ENCODE data around the gene SGTA.

The SGTA gene

GRCh38 chr19:2775556-2776430 lies 7.3 kb downstream of the SGTA start:
- Histone ChIP-seq H3K9ac (ENCODE audit: low read depth, low read length) (no peak overlapping the region), H3K27ac (ENCODE audit: low read depth, low read length) (no peak overlapping the region), H3K4me3 (ENCODE audit: low read depth, low read length) (no peak overlapping the region)

GRCh38 chr19:2774953-2775555 lies 8.0 kb downstream of the SGTA start:
- H3K4me1 ChIP-seq (ENCODE audit: control insufficient read depth, insufficient read depth, low read length): no peaks in the 10 kb centered on the region
- H3K4me3 ChIP-seq (ENCODE audit: low read depth, low read length): no peak overlapping the region
- H3K36me3 ChIP-seq (ENCODE audit: control insufficient read depth, insufficient read depth, low read length): peaks cover 18% of the 10 kb centered on the region
- no peaks in the 10 kb centered on the region for H3K27me3 ChIP-seq (ENCODE audit: control insufficient read depth, insufficient read depth, low read length)
- H3K9ac ChIP-seq (ENCODE audit: low read depth, low read length): no peak overlapping the region
- no peak overlapping the region for H3K27ac ChIP-seq (ENCODE audit: low read depth, low read length)
- no peaks in the 10 kb centered on the region for H3K9me3 ChIP-seq (ENCODE audit: control insufficient read depth, insufficient read depth, low read length)

More at GRCh38 chr19:2775556-2776430, 7.3 kb downstream of the SGTA start:
- Histone ChIP-seq H3K4me1 (ENCODE audit: control insufficient read depth, insufficient read depth, low read length) (no peaks in the 10 kb centered on the region), H3K9me3 (ENCODE audit: control insufficient read depth, insufficient read depth, low read length) (no peaks in the 10 kb centered on the region), H3K36me3 (ENCODE audit: control insufficient read depth, insufficient read depth, low read length) (peaks cover 12% of the 10 kb centered on the region), H3K27me3 (ENCODE audit: control insufficient read depth, insufficient read depth, low read length) (no peaks in the 10 kb centered on the region)

GRCh38 chr19:2774083-2774679 lies 8.9 kb downstream of the SGTA start:
- H3K36me3 ChIP-seq (ENCODE audit: control insufficient read depth, insufficient read depth, low read length): peaks cover 19% of the 10 kb centered on the region
- no peak overlapping the region for H3K9ac ChIP-seq (ENCODE audit: low read depth, low read length)
- H3K27me3 ChIP-seq (ENCODE audit: control insufficient read depth, insufficient read depth, low read length): no peaks in the 10 kb centered on the region
- H3K4me1 ChIP-seq (ENCODE audit: control insufficient read depth, insufficient read depth, low read length): no peaks in the 10 kb centered on the region
- no peak overlapping the region for H3K27ac ChIP-seq (ENCODE audit: low read depth, low read length)
- H3K9me3 ChIP-seq (ENCODE audit: control insufficient read depth, insufficient read depth, low read length): no peaks in the 10 kb centered on the region
- no peak overlapping the region for H3K4me3 ChIP-seq (ENCODE audit: low read depth, low read length)

GRCh38 chr19:2771786-2772674 lies 11.0 kb downstream of the SGTA start:
- no peak overlapping the region for H3K9ac ChIP-seq (ENCODE audit: low read depth, low read length)
- H3K4me1 ChIP-seq (ENCODE audit: control insufficient read depth, insufficient read depth, low read length): no peaks in the 10 kb centered on the region
- H3K27ac ChIP-seq (ENCODE audit: low read depth, low read length): no peak overlapping the region
- H3K4me3 ChIP-seq (ENCODE audit: low read depth, low read length): no peak overlapping the region
- H3K9me3 ChIP-seq (ENCODE audit: control insufficient read depth, insufficient read depth, low read length): no peaks in the 10 kb centered on the region
- H3K27me3 ChIP-seq (ENCODE audit: control insufficient read depth, insufficient read depth, low read length): no peaks in the 10 kb centered on the region
- H3K36me3 ChIP-seq (ENCODE audit: control insufficient read depth, insufficient read depth, low read length): peaks cover 32% of the 10 kb centered on the region

- Histone ChIP-seq H3K4me3 (ENCODE audit: low read depth, low read length) (no peak overlapping the region), H3K9ac (ENCODE audit: low read depth, low read length) (no peak overlapping the region), H3K27ac (ENCODE audit: low read depth, low read length) (no peak overlapping the region), H3K4me1 (ENCODE audit: control insufficient read depth, insufficient read depth, low read length) (no peaks in the 10 kb centered on the region), H3K27me3 (ENCODE audit: control insufficient read depth, insufficient read depth, low read length) (no peaks in the 10 kb centered on the region), H3K9me3 (ENCODE audit: control insufficient read depth, insufficient read depth, low read length) (no peaks in the 10 kb centered on the region), H3K36me3 (ENCODE audit: control insufficient read depth, insufficient read depth, low read length) (peaks cover 46% of the 10 kb centered on the region)
These were observed 12.7 kb downstream of the SGTA start for GRCh38 chr19:2770055-2771013.

GRCh38 chr19:2769218-2769617 lies 13.9 kb downstream of the SGTA start:
- Histone ChIP-seq H3K36me3 (ENCODE audit: control insufficient read depth, insufficient read depth, low read length) (peaks cover 57% of the 10 kb centered on the region), H3K27ac (ENCODE audit: low read depth, low read length) (no peak overlapping the region), H3K4me1 (ENCODE audit: control insufficient read depth, insufficient read depth, low read length) (no peaks in the 10 kb centered on the region), H3K9ac (ENCODE audit: low read depth, low read length) (no peak overlapping the region), H3K27me3 (ENCODE audit: control insufficient read depth, insufficient read depth, low read length) (no peaks in the 10 kb centered on the region), H3K4me3 (ENCODE audit: low read depth, low read length) (no peak overlapping the region), H3K9me3 (ENCODE audit: control insufficient read depth, insufficient read depth, low read length) (no peaks in the 10 kb centered on the region)

- H3K27me3 ChIP-seq (ENCODE audit: control insufficient read depth, insufficient read depth, low read length): no peaks in the 10 kb centered on the region
- H3K4me1 ChIP-seq (ENCODE audit: control insufficient read depth, insufficient read depth, low read length): no peaks in the 10 kb centered on the region
- peaks cover 63% of the 10 kb centered on the region for H3K36me3 ChIP-seq (ENCODE audit: control insufficient read depth, insufficient read depth, low read length)
- H3K4me3 ChIP-seq (ENCODE audit: low read depth, low read length): no peak overlapping the region
- no peak overlapping the region for H3K27ac ChIP-seq (ENCODE audit: low read depth, low read length)
- H3K9ac ChIP-seq (ENCODE audit: low read depth, low read length): no peak overlapping the region
- H3K9me3 ChIP-seq (ENCODE audit: control insufficient read depth, insufficient read depth, low read length): no peaks in the 10 kb centered on the region
These were observed 14.5 kb downstream of the SGTA start for GRCh38 chr19:2768365-2769132.

GRCh38 chr19:2767688-2768087 lies 15.4 kb downstream of the SGTA start:
- no peaks in the 10 kb centered on the region for H3K27me3 ChIP-seq (ENCODE audit: control insufficient read depth, insufficient read depth, low read length)
- H3K9me3 ChIP-seq (ENCODE audit: control insufficient read depth, insufficient read depth, low read length): no peaks in the 10 kb centered on the region
- no peak overlapping the region for H3K9ac ChIP-seq (ENCODE audit: low read depth, low read length)
- H3K36me3 ChIP-seq (ENCODE audit: control insufficient read depth, insufficient read depth, low read length): peaks cover 72% of the 10 kb centered on the region
- no peak overlapping the region for H3K4me3 ChIP-seq (ENCODE audit: low read depth, low read length)
- H3K27ac ChIP-seq (ENCODE audit: low read depth, low read length): no peak overlapping the region
- no peaks in the 10 kb centered on the region for H3K4me1 ChIP-seq (ENCODE audit: control insufficient read depth, insufficient read depth, low read length)

GRCh38 chr19:2766594-2767372 lies 16.3 kb downstream of the SGTA start:
- H3K27ac ChIP-seq (ENCODE audit: low read depth, low read length): no peak overlapping the region
- no peak overlapping the region for H3K4me3 ChIP-seq (ENCODE audit: low read depth, low read length)
- no peak overlapping the region for H3K9ac ChIP-seq (ENCODE audit: low read depth, low read length)
- H3K27me3 ChIP-seq (ENCODE audit: control insufficient read depth, insufficient read depth, low read length): no peaks in the 10 kb centered on the region
- H3K36me3 ChIP-seq (ENCODE audit: control insufficient read depth, insufficient read depth, low read length): peaks cover 81% of the 10 kb centered on the region
- no peaks in the 10 kb centered on the region for H3K9me3 ChIP-seq (ENCODE audit: control insufficient read depth, insufficient read depth, low read length)
- no peaks in the 10 kb centered on the region for H3K4me1 ChIP-seq (ENCODE audit: control insufficient read depth, insufficient read depth, low read length)

All from HUES48 (cell line).